ENCODE data around the gene ZSCAN31. TPM values are rescaled to one million over a fixed set of nuclear protein-coding genes. Genes with fewer than 3 reads are reported as not detected.

ZSCAN31 gene
- polyA plus RNA-seq, 3 donors, result 0.25 to 0.35 TPM; not detected in 1

GRCh38 chr6:28351087-28351486 is 15.1 kb upstream of the ZSCAN31 start:
- no peak overlapping the region for H2AFZ ChIP-seq (ENCODE audit: insufficient read depth, low read depth, low read length, poor library complexity, severe bottlenecking)
- peak overlapping the region; percentile 81 for H3K4me2 ChIP-seq (replicated peaks; ENCODE audit: extremely low read depth, low read length, poor library complexity, severe bottlenecking)
- no peak overlapping the region for H3K9ac ChIP-seq (ENCODE audit: insufficient read depth, low read length, poor library complexity, severe bottlenecking)
- Mint-ChIP-seq H3K4me1 (peaks cover 29% of the 10 kb centered on the region), H3K27me3 (ENCODE audit: low read depth in 3 of 3) (peaks cover 2 to 4% (median 3%) of the 10 kb centered on the region in 3 donors), H3K27ac (no peak overlapping the region), H3K36me3 (peaks cover 0 to 3% of the 10 kb centered on the region in 2 donors), H3K4me3 (no peak overlapping the region), H3K9me3 (no peaks in the 10 kb centered on the region)
- no peak for TF ChIP-seq CTCF (IDR thresholded peaks at IDR 0.05)
- H3K9me3 ChIP-seq (replicated peaks in 1 of 2; ENCODE audit: control insufficient read depth in 1 of 2, insufficient read depth in 1 of 2, low read length in 2 of 2), result no peaks in the 10 kb centered on the region
- DNase-seq, result no peak
- peaks cover 17 to 28% of the 10 kb centered on the region in 2 donors for H3K4me1 ChIP-seq (ENCODE audit: control insufficient read depth in 1 of 2, insufficient read depth in 2 of 2, low read length in 2 of 2)
- H3K79me2 ChIP-seq (ENCODE audit: insufficient read depth, low read length), result peaks cover 36% of the 10 kb centered on the region
- intact Hi-C loops (cut with micrococcal nuclease), result loop anchor here in 1 of 2 donors (10.0 kb wide), 1 partner anchor 206 kb away; the partner anchor contains the start of gene ZKSCAN8
- H3K4me3 ChIP-seq (replicated peaks in 1 of 3; ENCODE audit: low read depth in 2 of 3, low read length in 3 of 3), result no peak overlapping the region
- no peak overlapping the region for H3K27ac ChIP-seq (ENCODE audit: low read depth in 1 of 2, low read length in 2 of 2)
- WGBS (ENCODE audit: insufficient coverage), result no CpG with 5 or more reads among the region's 2 CpGs
- no peaks in the 10 kb centered on the region for H4K20me1 ChIP-seq (ENCODE audit: insufficient read depth, low read length)
- H3K27me3 ChIP-seq (ENCODE audit: control insufficient read depth in 2 of 2, insufficient read depth in 2 of 2, low read length in 2 of 2), result no peaks in the 10 kb centered on the region
- no peaks in the 10 kb centered on the region for H3K36me3 ChIP-seq (replicated peaks in 1 of 2; ENCODE audit: control insufficient read depth in 1 of 2, insufficient read depth in 2 of 2, low read length in 2 of 2)

- peak within 1 kb of the TSS; percentile 81 for H3K4me2 ChIP-seq (replicated peaks; ENCODE audit: extremely low read depth, low read length, poor library complexity, severe bottlenecking)
These were observed 14.2 kb upstream of the ZSCAN31 start, which contains the start of gene ZKSCAN3 for GRCh38 chr6:28349892-28350737. TSS of gene ZKSCAN3 (plus strand) at chr6:28349947. CDS start at chr6:28359587, 9,640 bp downstream.

More at GRCh38 chr6:28349892-28350737, 14.2 kb upstream of the ZSCAN31 start, which contains the start of gene ZKSCAN3:
- peaks cover 12 to 22% of the 10 kb centered on the region in 2 donors for H3K4me1 ChIP-seq (ENCODE audit: control insufficient read depth in 1 of 2, insufficient read depth in 2 of 2, low read length in 2 of 2)
- H3K27ac ChIP-seq (ENCODE audit: low read depth in 1 of 2, low read length in 2 of 2), result peak within 1 kb of the TSS; percentile 18 to 81
- H4K20me1 ChIP-seq (ENCODE audit: insufficient read depth, low read length), result no peaks in the 10 kb centered on the region
- H3K79me2 ChIP-seq (ENCODE audit: insufficient read depth, low read length), result peaks cover 36% of the 10 kb centered on the region
- no peaks in the 10 kb centered on the region for H3K36me3 ChIP-seq (replicated peaks in 1 of 2; ENCODE audit: control insufficient read depth in 1 of 2, insufficient read depth in 2 of 2, low read length in 2 of 2)
- no peaks in the 10 kb centered on the region for H3K9me3 Mint-ChIP-seq
- peaks cover 0 to 3% of the 10 kb centered on the region in 2 donors for H3K36me3 Mint-ChIP-seq
- peaks cover 22% of the 10 kb centered on the region for H3K4me1 Mint-ChIP-seq
- peaks cover 2 to 4% (median 3%) of the 10 kb centered on the region in 3 donors for H3K27me3 Mint-ChIP-seq (ENCODE audit: low read depth in 3 of 3)
- H3K4me3 ChIP-seq (replicated peaks in 1 of 3; ENCODE audit: low read depth in 2 of 3, low read length in 3 of 3), result peak within 1 kb of the TSS; percentile 64 to 85 (median 75)
- peak within 1 kb of the TSS; percentile 99 to 100 for H3K4me3 Mint-ChIP-seq
- no peaks in the 10 kb centered on the region for H3K9me3 ChIP-seq (replicated peaks in 1 of 2; ENCODE audit: control insufficient read depth in 1 of 2, insufficient read depth in 1 of 2, low read length in 2 of 2)
- H3K27ac Mint-ChIP-seq, result peak within 1 kb of the TSS; percentile 86 to 96 (median 92)
- intact Hi-C loops (cut with micrococcal nuclease), result loop anchor here in 1 of 2 donors (10.0 kb wide), 1 partner anchor 205 kb away; the partner anchor contains the start of gene ZKSCAN8
- 0% methylated on average over 18 of the region's 30 CpGs for WGBS (ENCODE audit: insufficient coverage)
- DNase-seq, result peak; percentile 47 to 67 (median 50)
- H3K9ac ChIP-seq (ENCODE audit: insufficient read depth, low read length, poor library complexity, severe bottlenecking), result peak within 1 kb of the TSS; percentile 75
- TF ChIP-seq CTCF (IDR thresholded peaks at IDR 0.05), result no peak
- H3K27me3 ChIP-seq (ENCODE audit: control insufficient read depth in 2 of 2, insufficient read depth in 2 of 2, low read length in 2 of 2), result no peaks in the 10 kb centered on the region
- H2AFZ ChIP-seq (ENCODE audit: insufficient read depth, low read depth, low read length, poor library complexity, severe bottlenecking), result peak within 1 kb of the TSS; percentile 92
